SK-N-MC (cell line): ENCODE results near the gene PKM.

Source experiments
- EZH2 ChIP-seq: fragments of 200-600 bp; sonication (generic); IDR thresholded peaks from one replicate; pipeline ENCODE4 v1.6.1; 2017; ENCODE audit warnings: antibody characterized with exemption
- POLR2AphosphoS5 ChIP-seq: IDR thresholded peaks from 2 replicates; pipeline ENCODE4 v1.6.1; 2012; ENCODE audit warnings: mild to moderate bottlenecking, low read depth, low read length, borderline replicate concordance

DNA sequence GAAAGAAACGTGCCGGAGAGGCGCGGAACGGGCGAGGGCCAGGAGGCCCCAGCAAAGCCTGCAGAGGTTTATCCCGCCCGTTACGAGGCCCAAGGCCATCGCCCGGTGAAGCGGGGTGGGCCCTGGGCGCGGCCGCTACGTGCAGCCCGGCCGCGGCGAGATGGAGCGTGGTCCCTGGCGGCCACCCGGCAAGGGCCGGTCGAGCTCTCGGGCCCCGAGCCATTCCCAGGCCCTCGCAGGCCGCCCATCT lies 1.1 kb downstream of the PKM start:
- TF ChIP-seq EZH2 (no peak), POLR2AphosphoS5 (no peak)
